RWPE1 (cell line): ENCODE results near the gene ZNF423.

Experiments
- CTCF ChIA-PET: fragments of 350-600 bp; sonication (Branson Sonifier 250); formaldehyde crosslinking; extraction: SDS; loops from one replicate; lab custom pipeline; 2021; lab: Yijun Ruan, JAX
- POLR2A ChIA-PET: fragments of 400-600 bp; formaldehyde crosslinking; extraction: SDS; loops from one replicate; lab custom pipeline; 2020; ENCODE audit warnings: antibody characterized with exemption; ENCODE audit not compliant: low non-redundant PET; lab: Yijun Ruan, JAX
- DNase-seq: peaks from one replicate; pipeline ENCODE4 v3.0.0; 2012; ENCODE audit warnings: low spot score
- H3K27ac ChIP-seq: fragments of 450-650 bp; 2 replicates; pipeline ENCODE4 v1.5.1; 2017
- CTCF ChIP-seq: fragments of 450-650 bp; conservative IDR thresholded peaks from 2 replicates; pipeline ENCODE4 v1.5.1; 2017; ENCODE audit warnings: low read depth, mild to moderate bottlenecking

ZNF423 gene

GRCh38 chr16:49800876-49801275 lies 55.0 kb downstream of the ZNF423 start:
- no peak for DNase-seq
- CTCF ChIA-PET, result interaction anchor here (1.2 kb wide), 1 partner anchor 8 kb away, joined by 7 read pairs; no protein-coding TSS in a partner anchor
- no peak overlapping the region for H3K27ac ChIP-seq
- TF ChIP-seq CTCF, result no peak
- POLR2A ChIA-PET, result no interaction called here

- no peak for TF ChIP-seq CTCF
- H3K27ac ChIP-seq, result no peak overlapping the region
- no peak for DNase-seq
- ChIA-PET CTCF (no interaction called here), POLR2A (no interaction called here)
Observed at GRCh38 chr16:49800441-49800840, 55.5 kb downstream of the ZNF423 start.

- no peak for DNase-seq
- no peak for TF ChIP-seq CTCF
- POLR2A ChIA-PET, result no interaction called here
- CTCF ChIA-PET, result no interaction called here
- no peak overlapping the region for H3K27ac ChIP-seq
Observed at GRCh38 chr16:49799172-49799571, 56.7 kb downstream of the ZNF423 start.

GRCh38 chr16:49795513-49795912 lies 60.4 kb downstream of the ZNF423 start:
- ChIA-PET POLR2A (no interaction called here), CTCF (no interaction called here)
- DNase-seq, result no peak
- TF ChIP-seq CTCF, result no peak
- no peak overlapping the region for H3K27ac ChIP-seq

- ChIA-PET POLR2A (no interaction called here), CTCF (interaction anchor here (0.6 to 1.4 kb wide), 2 partner anchors 8 to 14 kb away, joined by 6 to 7 read pairs; no protein-coding TSS in a partner anchor)
- H3K27ac ChIP-seq, result no peak overlapping the region
- no peak for DNase-seq
- TF ChIP-seq CTCF, result no peak
Observed at GRCh38 chr16:49793244-49793643, 62.7 kb downstream of the ZNF423 start.

GRCh38 chr16:49789616-49790015 lies 66.3 kb downstream of the ZNF423 start:
- DNase-seq, result no peak
- ChIA-PET POLR2A (no interaction called here), CTCF (no interaction called here)
- TF ChIP-seq CTCF, result no peak
- no peak overlapping the region for H3K27ac ChIP-seq
